Tibial nerve (tissue), 4 donors: ENCODE data around the gene TARBP2. TPM values are rescaled to one million over a fixed set of nuclear protein-coding genes. Genes with fewer than 3 reads are reported as not detected.
A peak's percentile ranks its signal among the peaks of the same experiment; 100 is the strongest.

ENCODE experiments used
- DNase-seq, 2 donors: peaks; one replicate each; pipeline ENCODE4 v3.0.0-alpha.2; 2019; ENCODE audit warnings: low spot score in 2 of 2
- H3K27ac ChIP-seq, 4 donors: fragments of 200-600 bp; sonication (generic) in 3 of 4; one replicate each; pipeline ENCODE4 v1.5.1; 2017 to 2019; ENCODE audit warnings: mild to moderate bottlenecking in 1 of 4
- H3K27me3 ChIP-seq, 2 donors: fragments of 200-600 bp; sonication (generic) in 1 of 2; one replicate each; pipeline versions ENCODE4 v1.5.1 to v1.6.0; 2017 to 2019
- H3K36me3 ChIP-seq, 3 donors: fragments of 200-600 bp; sonication (generic); one replicate each; pipeline ENCODE4 v1.5.1; 2018 to 2019
- H3K4me1 ChIP-seq, 4 donors: fragments of 200-600 bp; sonication (generic) in 3 of 4; one replicate each; pipeline ENCODE4 v1.5.1; 2017 to 2019
- H3K4me3 ChIP-seq, 4 donors: fragments of 200-600 bp; sonication (generic) in 3 of 4; one replicate each; pipeline ENCODE4 v1.5.1; 2017 to 2019; ENCODE audit warnings: mild to moderate bottlenecking in 1 of 4, moderate library complexity in 1 of 4
- H3K9me3 ChIP-seq, 4 donors: fragments of 200-600 bp; sonication (generic) in 3 of 4; one replicate each; pipeline ENCODE4 v1.5.1; 2017 to 2019
- CTCF ChIP-seq, 5 experiments: fragments of 200-600 bp in 3 of 5; fragments of 450-650 bp in 2 of 5; sonication (generic) in 3 of 5; IDR thresholded peaks; one replicate each; pipeline ENCODE4 v1.5.1; 2016 to 2019; ENCODE audit warnings: antibody characterized with exemption in 5 of 5, mild to moderate bottlenecking in 3 of 5, moderate library complexity in 2 of 5
- EP300 ChIP-seq, 2 donors: sonication (generic); formaldehyde crosslinking; IDR thresholded peaks; one replicate each; pipeline ENCODE4 v1.6.1; 2017; ENCODE audit warnings: antibody characterized with exemption in 2 of 2, mild to moderate bottlenecking in 1 of 2
- POLR2A ChIP-seq, 2 donors: fragments of 450-650 bp; IDR thresholded peaks; one replicate each; pipeline ENCODE4 v1.6.1; 2017; ENCODE audit warnings: antibody characterized with exemption in 2 of 2, mild to moderate bottlenecking in 2 of 2, moderate library complexity in 2 of 2
- WGBS, 2 donors: methylation state at CpG; one replicate each; pipeline ENCODE4 v1.1.5; 2018; 5-methylcytosine and 5-hydroxymethylcytosine counted together
- total RNA-seq, 4 donors: library from RNA; depleted of rRNA; stranded (reverse); fragments of >200 nt; gene quantifications; one replicate each; pipeline ENCODE4 v1.1.0, GENCODE V29; 2016

The TARBP2 gene
- total RNA-seq, 4 donors from 2014 or later = 25.3 to 56.4 (median 36.1) TPM

GRCh38 chr12:53474819-53475218 is 26.3 kb upstream of the TARBP2 start:
- DNase-seq = no peak
- H3K9me3 ChIP-seq = no peaks in the 10 kb centered on the region
- H3K36me3 ChIP-seq = peaks cover 3 to 93% (median 38%) of the 10 kb centered on the region in 3 donors
- no peaks in the 10 kb centered on the region for H3K27me3 ChIP-seq
- no peak for TF ChIP-seq EP300 (IDR thresholded peaks at IDR 0.05)
- no peak for TF ChIP-seq CTCF (IDR thresholded peaks at IDR 0.05)
- no peak for TF ChIP-seq POLR2A (IDR thresholded peaks at IDR 0.05)
- peak overlapping the region in 1 of 4 donors; percentile 50 for H3K27ac ChIP-seq
- H3K4me3 ChIP-seq = no peak overlapping the region
- 52 to 56% methylated on average over 13 of the region's 13 CpGs for WGBS, 2 donors
- H3K4me1 ChIP-seq = peaks cover 0 to 78% (median 21%) of the 10 kb centered on the region in 4 donors

GRCh38 chr12:53476769-53477209 is 24.3 kb upstream of the TARBP2 start:
- Histone ChIP-seq H3K4me1 (peaks cover 0 to 91% (median 33%) of the 10 kb centered on the region in 4 donors), H3K27ac (peak overlapping the region in 1 of 4 donors; percentile 65), H3K9me3 (no peaks in the 10 kb centered on the region), H3K4me3 (no peak overlapping the region), H3K27me3 (no peaks in the 10 kb centered on the region), H3K36me3 (peaks cover 0 to 93% (median 33%) of the 10 kb centered on the region in 3 donors)
- peak in 1 of 5 experiments; percentile 9 for TF ChIP-seq CTCF (IDR thresholded peaks at IDR 0.05)
- no peak for TF ChIP-seq EP300 (IDR thresholded peaks at IDR 0.05)
- WGBS, 2 donors = 64 to 69% methylated on average over 2 of the region's 2 CpGs
- no peak for DNase-seq

- Histone ChIP-seq H3K9me3 (no peaks in the 10 kb centered on the region), H3K4me1 (peaks cover 0 to 87% (median 30%) of the 10 kb centered on the region in 4 donors), H3K4me3 (no peak overlapping the region), H3K27ac (peak overlapping the region in 2 of 4 donors; percentile 56 to 65), H3K27me3 (no peaks in the 10 kb centered on the region), H3K36me3 (peaks cover 0 to 93% (median 33%) of the 10 kb centered on the region in 3 donors)
- no peak for TF ChIP-seq POLR2A (IDR thresholded peaks at IDR 0.05)
- no peak for TF ChIP-seq CTCF (IDR thresholded peaks at IDR 0.05)
- TF ChIP-seq EP300 (IDR thresholded peaks at IDR 0.05) = no peak
- WGBS, 2 donors = 21 to 58% methylated on average over 1 of the region's 1 CpG
- DNase-seq = no peak
These were observed 22.2 kb upstream of the TARBP2 start for GRCh38 chr12:53478865-53479264.

- Histone ChIP-seq H3K27ac (peak overlapping the region in 1 of 4 donors; percentile 65), H3K36me3 (peaks cover 0 to 93% (median 33%) of the 10 kb centered on the region in 3 donors)
- 51 to 59% methylated on average over 5 of the region's 5 CpGs for WGBS, 2 donors
These were observed 21.8 kb upstream of the TARBP2 start for GRCh38 chr12:53479331-53479730.

More at GRCh38 chr12:53479331-53479730, 21.8 kb upstream of the TARBP2 start:
- H3K4me1 ChIP-seq = peaks cover 0 to 84% (median 28%) of the 10 kb centered on the region in 4 donors
- H3K9me3 ChIP-seq = no peaks in the 10 kb centered on the region
- no peak overlapping the region for H3K4me3 ChIP-seq
- no peaks in the 10 kb centered on the region for H3K27me3 ChIP-seq
- DNase-seq = no peak
- TF ChIP-seq POLR2A (IDR thresholded peaks at IDR 0.05) (no peak), CTCF (IDR thresholded peaks at IDR 0.05) (no peak), EP300 (IDR thresholded peaks at IDR 0.05) (no peak)
